ENCODE data around the gene NKG7.

The NKG7 gene

DNA sequence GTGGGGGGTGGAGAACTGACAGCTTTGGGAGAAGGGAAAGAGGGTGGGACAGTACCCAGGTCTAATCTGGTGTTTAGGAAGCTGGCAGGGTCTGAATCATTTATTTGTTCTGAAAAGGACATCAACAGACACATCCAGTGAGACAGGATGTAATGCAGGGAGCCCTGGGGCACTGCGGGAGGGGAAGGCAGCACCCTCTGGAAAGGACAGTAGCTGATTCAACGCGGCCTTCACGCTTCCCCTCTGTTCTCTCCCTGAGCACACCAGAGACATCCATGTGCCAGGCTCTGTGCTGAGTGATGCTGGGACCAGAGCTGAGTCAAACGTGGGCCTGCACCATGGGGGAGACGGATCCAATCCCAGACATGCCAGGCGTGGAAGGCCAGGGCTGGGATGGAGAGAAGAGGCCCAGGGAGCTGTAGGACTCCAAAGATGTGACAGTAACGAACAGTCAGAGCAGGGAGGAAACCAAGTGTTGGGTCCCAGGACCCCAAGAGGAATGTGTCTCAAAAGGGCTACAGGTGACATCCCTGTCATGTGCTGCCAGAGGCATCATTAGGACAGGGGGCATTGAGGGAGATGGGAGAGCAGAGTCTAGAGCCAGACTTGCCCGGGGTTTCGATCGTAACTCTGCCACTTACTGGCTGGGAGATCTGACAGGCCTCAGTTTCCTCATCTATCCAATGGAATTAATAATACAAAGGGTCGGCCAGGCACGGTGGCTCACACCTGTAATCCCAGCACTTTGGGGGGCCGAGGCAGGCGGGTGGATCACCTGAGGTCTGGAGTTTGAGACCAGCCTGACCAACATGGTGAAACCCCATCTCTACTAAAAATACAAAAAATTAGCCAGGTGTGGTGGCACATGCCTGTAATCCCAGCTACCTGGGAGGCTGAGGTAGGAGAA is 8.0 kb downstream of the NKG7 start:
- DNase-seq (ENCODE audit: low read depth, low spot score) = no peak

GRCh38 chr19:51361239-51361638 is 11.2 kb downstream of the NKG7 start:
- DNase-seq (ENCODE audit: low read depth, low spot score) = no peak

DNA sequence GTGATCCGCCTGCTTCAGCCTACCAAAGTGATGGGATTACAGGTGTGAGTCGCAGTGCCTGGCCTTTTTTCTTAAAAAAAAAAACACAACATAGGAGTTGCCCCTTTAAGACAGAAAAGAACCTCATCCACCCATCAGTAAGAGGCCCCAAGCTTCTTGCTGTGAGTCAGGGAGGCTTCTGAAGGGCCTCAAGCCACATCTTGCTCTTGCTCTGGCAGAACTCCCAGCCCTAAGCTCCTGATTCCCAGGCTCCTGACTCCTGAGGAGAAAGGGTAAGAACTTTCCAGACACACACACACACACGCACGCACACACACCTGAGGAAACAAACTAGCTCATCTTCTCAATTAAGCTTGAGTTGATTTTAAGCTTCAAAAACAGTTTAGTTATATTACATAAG is 13.2 kb downstream of the NKG7 start:
- DNase-seq (ENCODE audit: low read depth, low spot score) = peak; percentile 75

GRCh38 chr19:51357952-51358351 is 14.5 kb downstream of the NKG7 start:
- DNase-seq (ENCODE audit: low read depth, low spot score) = no peak

DNA sequence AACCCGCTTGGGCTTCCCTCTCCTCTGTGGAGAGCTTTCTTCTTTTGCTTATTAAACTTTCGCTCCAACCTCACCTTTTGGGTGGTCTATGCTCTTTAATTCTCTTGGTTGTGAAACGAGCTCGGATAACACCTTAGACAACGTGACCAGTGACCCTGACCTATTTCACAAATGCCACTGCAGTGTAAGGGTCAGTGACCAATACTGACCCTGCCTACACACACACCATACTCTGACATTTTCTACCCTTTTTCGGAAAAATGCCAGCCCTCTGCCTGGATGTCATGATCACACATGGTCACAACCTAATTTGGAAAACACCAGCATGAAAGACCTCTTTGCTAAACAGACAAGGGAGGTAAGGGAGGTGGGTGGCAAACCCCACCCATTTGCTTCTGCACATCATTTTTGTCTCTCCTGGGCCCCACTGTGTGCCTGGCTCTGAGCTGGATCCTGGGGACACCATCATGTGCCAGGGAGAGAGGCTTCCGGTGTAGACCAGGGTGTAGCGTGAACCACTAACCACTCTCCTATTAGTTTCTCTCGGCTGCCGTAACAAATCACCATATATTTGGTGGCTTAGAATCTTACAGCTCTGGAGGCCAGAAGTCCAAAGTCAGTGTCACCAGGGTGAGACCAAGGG is 16.2 kb downstream of the NKG7 start:
- no peak for DNase-seq (ENCODE audit: low read depth, low spot score)

DNA sequence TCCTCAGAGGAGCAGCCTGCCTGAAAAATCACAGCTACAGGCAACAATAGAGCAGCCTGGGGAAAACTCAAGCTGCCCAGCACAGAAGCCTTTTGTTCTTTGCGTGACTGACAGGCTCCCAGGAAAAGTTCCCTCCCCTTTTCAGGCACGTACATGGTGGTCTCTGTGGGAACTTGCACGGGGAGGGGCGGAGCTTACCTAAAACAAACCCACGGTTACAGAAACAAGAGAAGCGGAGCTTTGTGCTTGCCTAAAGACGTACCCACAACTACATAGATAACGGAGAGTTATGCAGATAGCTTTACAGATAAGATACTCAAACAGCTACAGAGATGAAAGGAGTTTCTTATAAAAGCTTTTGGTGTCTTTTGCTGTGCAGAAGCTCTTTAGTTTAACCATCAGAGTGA is 17.7 kb downstream of the NKG7 start:
- DNase-seq (ENCODE audit: low read depth, low spot score) = no peak

DNA sequence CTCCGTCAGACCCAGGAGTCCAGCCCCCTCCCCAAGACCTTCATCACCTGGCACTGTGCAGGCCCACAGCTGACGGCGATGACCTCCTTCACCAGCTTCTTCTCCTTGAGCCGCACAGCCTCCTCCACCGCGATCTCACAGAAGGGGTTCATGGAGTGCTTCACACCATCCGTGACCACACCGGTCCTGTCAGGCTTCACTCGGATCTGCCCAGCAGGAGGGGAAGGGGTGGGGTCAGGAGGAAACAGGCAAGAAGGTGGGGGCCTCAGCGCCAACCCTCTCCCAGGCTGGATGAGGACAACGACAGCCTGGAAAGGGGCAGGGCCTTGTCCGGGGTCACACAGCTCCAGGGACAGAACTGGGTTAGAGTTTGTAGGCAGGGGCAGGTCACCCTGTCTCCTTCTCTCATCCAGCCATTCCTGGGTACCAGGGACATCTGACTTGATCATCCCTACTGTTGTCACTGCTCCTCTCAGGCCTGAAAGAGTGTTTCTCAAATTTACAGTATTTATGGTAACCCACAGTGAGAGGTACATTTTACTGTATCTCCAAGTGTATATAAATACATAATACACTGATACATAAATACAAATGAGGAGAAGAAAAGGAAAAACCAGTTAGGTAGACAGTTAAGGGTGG is 18.2 kb downstream of the NKG7 start:
- DNase-seq (ENCODE audit: low read depth, low spot score) = no peak

- no peak for DNase-seq (ENCODE audit: low read depth, low spot score)
Observed at GRCh38 chr19:51352783-51353360, 19.6 kb downstream of the NKG7 start.

DNA sequence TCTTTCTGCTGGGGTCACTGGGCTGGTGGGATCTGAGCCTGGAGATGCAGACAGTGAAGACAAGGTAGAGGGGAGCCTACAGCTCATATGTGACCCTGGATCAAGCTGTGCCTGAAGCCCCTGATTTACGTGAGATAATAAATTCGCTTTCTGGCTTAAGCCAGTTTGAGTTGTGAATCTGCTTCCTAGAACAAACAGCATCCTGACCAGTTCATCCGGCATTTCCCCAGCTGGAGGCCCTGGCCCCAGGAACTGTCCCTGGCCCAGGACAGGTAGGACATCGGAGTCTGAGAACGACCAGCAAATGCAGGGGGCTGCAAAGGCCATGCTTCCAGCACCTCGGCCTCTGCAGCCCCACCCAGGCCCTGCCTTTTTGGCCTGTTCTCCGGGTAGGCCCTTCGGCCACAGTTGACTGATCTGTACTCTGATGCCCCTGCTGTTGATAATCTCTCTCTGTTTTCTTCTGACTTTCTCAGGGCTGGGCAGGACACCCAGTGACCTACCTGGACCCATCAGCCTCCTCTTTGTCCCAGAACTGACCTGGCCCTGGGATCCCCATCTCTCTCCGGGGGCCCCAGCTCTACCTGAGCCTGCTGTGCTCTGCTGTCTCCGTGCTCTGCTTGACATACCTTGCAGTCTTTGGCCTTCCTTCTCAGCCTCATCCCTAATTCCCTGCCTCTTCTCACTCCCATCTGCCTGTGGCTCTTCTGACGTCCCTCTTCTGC is 21.0 kb downstream of the NKG7 start:
- no peak for DNase-seq (ENCODE audit: low read depth, low spot score)

- DNase-seq (ENCODE audit: low read depth, low spot score) = no peak
Observed at GRCh38 chr19:51347209-51347928, 25.1 kb downstream of the NKG7 start.

GRCh38 chr19:51346742-51347141 is 25.7 kb downstream of the NKG7 start:
- no peak for DNase-seq (ENCODE audit: low read depth, low spot score)

DNA sequence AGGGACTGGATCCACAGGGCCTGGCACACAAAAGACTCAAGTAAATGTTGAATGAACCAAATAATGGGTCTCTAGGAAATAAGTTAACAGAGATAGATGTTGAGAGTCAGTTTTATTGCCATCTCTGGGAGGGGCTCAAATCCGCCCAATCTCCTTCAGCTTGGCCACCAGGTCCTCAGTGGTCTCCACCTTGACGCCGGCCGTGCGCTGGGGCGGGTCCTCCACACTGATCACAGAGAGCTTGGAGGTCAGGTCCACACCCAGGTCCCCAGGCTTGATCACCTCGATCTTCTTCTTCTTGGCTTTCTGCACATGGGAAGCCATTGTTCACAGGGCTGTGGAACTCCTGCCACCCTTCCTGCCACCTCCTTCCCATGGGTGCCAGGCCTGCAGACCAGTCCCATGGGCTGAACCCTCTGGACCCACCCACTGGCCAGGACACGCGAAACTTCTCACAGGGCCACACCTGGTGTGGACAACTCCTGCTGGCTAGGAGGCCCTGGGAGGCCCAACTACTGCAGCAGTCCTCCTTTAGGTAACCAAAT is 27.3 kb downstream of the NKG7 start:
- no peak for DNase-seq (ENCODE audit: low read depth, low spot score)

DNA sequence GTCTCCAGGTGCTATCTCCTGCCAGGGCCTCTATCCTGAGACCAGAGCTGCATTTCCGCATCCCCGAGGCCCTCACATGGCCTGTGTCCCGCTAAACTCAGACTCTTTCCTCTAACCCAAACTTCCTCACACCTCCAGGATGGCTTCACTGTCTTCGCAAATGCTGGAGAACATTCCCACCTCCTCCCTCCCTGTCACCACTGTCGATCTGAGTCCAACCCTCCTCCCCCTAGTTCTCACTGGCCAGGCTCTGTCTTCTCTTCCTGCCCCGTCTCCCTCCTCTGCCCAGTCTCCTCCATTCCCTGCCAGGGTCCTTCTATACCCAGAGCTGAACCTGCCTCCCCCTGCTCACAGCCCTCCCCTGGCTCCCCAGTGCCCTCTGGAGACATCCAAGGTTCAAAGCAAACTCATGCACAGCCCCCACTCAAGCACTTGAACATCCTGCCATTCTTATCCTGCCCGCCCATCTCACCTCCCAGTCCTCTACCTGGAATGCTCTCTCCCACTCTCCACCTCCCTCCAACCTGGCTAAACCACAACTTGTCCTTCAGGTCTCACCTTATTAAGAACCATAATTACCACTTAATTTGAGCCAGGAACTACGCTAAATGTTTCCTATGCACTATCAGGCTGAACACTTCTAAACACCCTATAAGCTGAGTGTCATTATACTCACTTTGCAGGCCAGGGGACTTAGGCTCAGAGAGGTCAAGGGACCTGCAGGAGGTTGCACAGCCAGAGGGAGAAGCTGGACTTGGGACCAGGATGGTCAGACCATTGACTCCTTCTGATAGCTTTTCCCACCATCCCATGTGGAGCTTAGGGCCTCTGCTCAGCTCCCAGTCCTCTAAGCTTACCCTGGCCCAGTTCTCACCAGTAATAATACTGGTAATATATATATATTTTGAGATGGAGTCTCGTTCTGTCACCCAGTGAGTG is 29.6 kb downstream of the NKG7 start:
- DNase-seq (ENCODE audit: low read depth, low spot score) = no peak

GRCh38 chr19:51341976-51342580 is 30.4 kb downstream of the NKG7 start, which contains the start of gene VSIG10L:
Gene VSIG10L (minus strand): TSS chr19:51342139. CDS start chr19:51342124, 15 bp downstream.
- no peak for DNase-seq (ENCODE audit: low read depth, low spot score)

- no peak for DNase-seq (ENCODE audit: low read depth, low spot score)
Observed at GRCh38 chr19:51341066-51341465, 31.4 kb downstream of the NKG7 start.

DNA sequence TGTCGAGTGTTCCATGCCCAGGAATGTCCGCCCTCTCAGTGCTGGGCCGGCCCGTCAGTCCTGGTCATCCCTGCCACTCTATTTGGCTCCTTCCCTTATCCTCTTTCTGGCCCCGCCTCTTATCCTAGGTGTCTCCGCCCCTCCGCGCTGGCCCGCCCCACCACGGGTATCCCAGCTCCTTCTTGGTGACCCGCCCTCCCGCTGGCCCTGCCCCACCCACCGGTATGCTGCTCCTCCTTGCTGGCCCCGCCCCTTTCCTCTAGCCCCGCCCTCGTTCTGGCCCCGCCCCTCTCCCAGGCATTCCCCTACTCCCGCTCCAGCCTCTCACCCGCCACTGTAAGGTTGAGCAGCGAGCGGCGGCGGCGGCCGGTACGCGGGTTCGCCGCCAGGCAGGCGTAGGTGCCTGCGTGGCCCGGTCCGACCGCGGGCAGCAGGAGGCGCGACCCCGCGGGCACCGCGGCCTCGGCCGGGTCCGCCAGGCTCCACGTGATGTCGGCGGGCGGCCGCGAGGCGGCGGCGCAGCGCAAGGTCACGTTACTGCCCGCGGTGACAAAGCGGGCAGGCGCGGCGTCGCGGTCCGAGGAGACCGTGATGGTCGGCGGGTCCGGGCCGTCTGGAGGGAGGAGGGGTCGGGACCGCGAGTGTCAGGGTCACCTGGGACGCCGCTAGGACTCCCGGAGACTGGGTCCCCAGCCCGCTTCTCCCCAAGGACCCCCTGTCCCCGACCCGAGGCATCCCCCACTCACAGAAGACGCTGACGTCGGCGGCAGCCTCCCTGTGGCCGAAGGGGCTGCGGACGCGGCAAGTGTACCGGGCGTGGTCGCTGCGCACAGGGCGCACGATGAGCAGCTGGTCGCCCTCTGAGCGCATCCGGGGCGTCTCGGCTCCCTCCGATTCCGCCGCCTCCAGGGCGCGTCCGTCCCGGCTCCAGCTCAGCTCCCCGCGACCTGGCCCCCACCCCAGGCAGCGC is 32.5 kb downstream of the NKG7 start:
- DNase-seq (ENCODE audit: low read depth, low spot score) = peak; percentile 84

GRCh38 chr19:51339313-51339686 is 33.2 kb downstream of the NKG7 start:
- DNase-seq (ENCODE audit: low read depth, low spot score) = no peak

Data from brain pericyte (primary cell).